HG03095 (cell line): ENCODE results near the gene ZNF782.
"Not testable (repeated sequence)": the region's sequence is repeated elsewhere in the genome, so short reads cannot be mapped to it uniquely, and the experiment has no call there.

ENCODE experiments used
- ATAC-seq: cut with Tn5 transposase; IDR thresholded peaks from one replicate; pipeline ENCODE4 v1.9.1; 2021; ENCODE audit warnings: moderate library complexity; ENCODE audit not compliant: unreplicated experiment

The ZNF782 gene

GRCh38 chr9:96853781-96854650 lies at the start of gene ZNF782:
Gene ZNF782, minus strand, starts transcription at chr9:96854514. Its CDS starts 2,553 bp downstream, at chr9:96851961.
- peak; percentile 66 for ATAC-seq

GRCh38 chr9:96900010-96900409 lies 45.7 kb upstream of the ZNF782 start:
- ATAC-seq, result not testable (repeated sequence)

- ATAC-seq, result no peak
Observed at GRCh38 chr9:96892131-96892530, 37.8 kb upstream of the ZNF782 start.

GRCh38 chr9:96888591-96888990 lies 34.3 kb upstream of the ZNF782 start:
- ATAC-seq, result no peak

GRCh38 chr9:96885424-96885823 lies 31.1 kb upstream of the ZNF782 start:
- no peak for ATAC-seq

GRCh38 chr9:96884443-96884842 lies 30.1 kb upstream of the ZNF782 start:
- ATAC-seq, result no peak

- no peak for ATAC-seq
Observed at GRCh38 chr9:96883922-96884321, 29.6 kb upstream of the ZNF782 start.

GRCh38 chr9:96877269-96877668 lies 23.0 kb upstream of the ZNF782 start:
- ATAC-seq, result no peak

- peak; percentile 57 for ATAC-seq
Observed at GRCh38 chr9:96875461-96876142, 21.3 kb upstream of the ZNF782 start.

GRCh38 chr9:96874947-96875460 lies 20.7 kb upstream of the ZNF782 start:
- ATAC-seq, result peak; percentile 60

GRCh38 chr9:96874201-96874785 lies 20.0 kb upstream of the ZNF782 start:
- ATAC-seq, result no peak

GRCh38 chr9:96871176-96871575 lies 16.9 kb upstream of the ZNF782 start:
- no peak for ATAC-seq

- ATAC-seq, result no peak
Observed at GRCh38 chr9:96868709-96869108, 14.4 kb upstream of the ZNF782 start.

GRCh38 chr9:96867079-96867804 lies 12.9 kb upstream of the ZNF782 start:
- no peak for ATAC-seq

GRCh38 chr9:96865240-96865639 lies 10.9 kb upstream of the ZNF782 start:
- not testable (repeated sequence) for ATAC-seq

GRCh38 chr9:96859461-96860198 lies 5.3 kb upstream of the ZNF782 start:
- no peak for ATAC-seq

GRCh38 chr9:96858670-96859069 lies 4.4 kb upstream of the ZNF782 start:
- no peak for ATAC-seq

GRCh38 chr9:96858018-96858573 lies 3.8 kb upstream of the ZNF782 start:
- ATAC-seq, result no peak

GRCh38 chr9:96856363-96857286 lies 2.3 kb upstream of the ZNF782 start:
- ATAC-seq, result peak; percentile 42
